IPS DF 6.9 (cell line): ENCODE data around the gene HOXA9.
A peak's percentile ranks its signal among the peaks of the same experiment; 100 is the strongest.

Source experiments
- DNase-seq: peaks from one replicate; pipeline ENCODE4 v3.0.0-alpha.2; 2013; ENCODE audit warnings: low read depth, low spot score
- H3K27ac ChIP-seq: one replicate; pipeline ENCODE4 v1.5.1; 2013; ENCODE audit warnings: low read length, control low read depth
- H3K27me3 ChIP-seq: 2 replicates; pipeline ENCODE4 v1.6.1; 2013; ENCODE audit warnings: mild to moderate bottlenecking, low read length; ENCODE audit not compliant: control insufficient read depth, insufficient read depth
- H3K36me3 ChIP-seq: 2 replicates; pipeline ENCODE4 v1.6.1; 2013; ENCODE audit warnings: low read length; ENCODE audit not compliant: control insufficient read depth, insufficient read depth
- H3K4me1 ChIP-seq: 2 replicates; pipeline ENCODE4 v1.6.1; 2013; ENCODE audit warnings: low read length; ENCODE audit not compliant: control insufficient read depth, insufficient read depth
- H3K4me3 ChIP-seq: 2 replicates; pipeline ENCODE4 v1.5.1; 2013; ENCODE audit warnings: mild to moderate bottlenecking, low read length
- H3K9me3 ChIP-seq: 2 replicates; pipeline ENCODE4 v1.6.1; 2013; ENCODE audit warnings: low read length, inconsistent platforms; ENCODE audit not compliant: control insufficient read depth, insufficient read depth
- WGBS: extraction: QIAGEN DNeasy Blood & Tissue Kit; methylation state at CpG from one replicate; pipeline ENCODE4 v1.1.7; 2013; ENCODE audit warnings: mixed read lengths, missing lambda C conversion rate; ENCODE audit not compliant: insufficient read length, insufficient coverage; 5-methylcytosine and 5-hydroxymethylcytosine counted together

Gene HOXA9

DNA sequence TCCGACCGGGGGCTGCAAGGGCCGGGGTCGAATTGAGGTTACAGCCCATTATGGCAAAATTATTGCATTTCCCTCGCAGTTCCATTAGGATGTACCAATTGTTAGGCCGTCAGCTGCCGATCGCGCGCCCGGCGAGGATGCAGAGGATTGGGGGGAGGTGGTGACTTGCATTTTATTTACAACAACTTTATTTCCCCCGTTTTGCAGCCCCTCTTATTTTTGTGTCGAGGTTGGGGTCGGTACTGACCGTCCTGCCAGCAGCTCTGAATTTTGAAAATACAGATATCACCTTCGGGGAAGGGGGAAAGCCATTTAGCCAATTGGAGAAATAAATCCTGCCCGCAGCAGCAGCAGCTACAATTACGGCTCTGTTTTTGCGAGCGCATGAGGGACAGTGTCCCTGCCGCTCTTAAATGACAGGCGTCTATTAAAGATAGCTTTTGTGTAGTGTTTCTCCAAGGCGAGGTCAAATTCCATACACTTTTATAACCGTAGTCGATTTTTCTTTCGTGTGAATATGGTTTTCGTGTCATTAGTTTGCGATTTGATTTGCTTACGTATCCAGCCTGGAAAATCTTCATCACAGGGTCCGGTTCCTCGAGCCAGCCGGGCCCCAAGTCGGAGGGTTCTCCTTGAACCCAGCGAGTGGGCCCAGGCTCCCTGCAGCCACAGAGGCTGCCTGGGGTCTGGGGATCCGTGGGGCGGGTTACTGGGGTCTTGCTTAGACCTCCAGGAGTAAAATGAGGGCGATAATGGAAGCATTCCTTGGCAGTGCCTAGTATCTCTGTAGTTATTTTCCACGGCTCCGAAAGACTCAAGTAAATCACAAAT lies 21.2 kb downstream of the HOXA9 start:
- no peaks in the 10 kb centered on the region; the same call in 1 of the 2 replicates for H3K4me1 ChIP-seq
- H3K9me3 ChIP-seq = no peaks in the 10 kb centered on the region
- no peak overlapping the region for H3K27ac ChIP-seq
- no peak overlapping the region for H3K4me3 ChIP-seq
- no peaks in the 10 kb centered on the region for H3K36me3 ChIP-seq
- peaks cover 98% of the 10 kb centered on the region for H3K27me3 ChIP-seq
- WGBS = no CpG with 5 or more reads among the region's 40 CpGs
- no peak for DNase-seq

DNA sequence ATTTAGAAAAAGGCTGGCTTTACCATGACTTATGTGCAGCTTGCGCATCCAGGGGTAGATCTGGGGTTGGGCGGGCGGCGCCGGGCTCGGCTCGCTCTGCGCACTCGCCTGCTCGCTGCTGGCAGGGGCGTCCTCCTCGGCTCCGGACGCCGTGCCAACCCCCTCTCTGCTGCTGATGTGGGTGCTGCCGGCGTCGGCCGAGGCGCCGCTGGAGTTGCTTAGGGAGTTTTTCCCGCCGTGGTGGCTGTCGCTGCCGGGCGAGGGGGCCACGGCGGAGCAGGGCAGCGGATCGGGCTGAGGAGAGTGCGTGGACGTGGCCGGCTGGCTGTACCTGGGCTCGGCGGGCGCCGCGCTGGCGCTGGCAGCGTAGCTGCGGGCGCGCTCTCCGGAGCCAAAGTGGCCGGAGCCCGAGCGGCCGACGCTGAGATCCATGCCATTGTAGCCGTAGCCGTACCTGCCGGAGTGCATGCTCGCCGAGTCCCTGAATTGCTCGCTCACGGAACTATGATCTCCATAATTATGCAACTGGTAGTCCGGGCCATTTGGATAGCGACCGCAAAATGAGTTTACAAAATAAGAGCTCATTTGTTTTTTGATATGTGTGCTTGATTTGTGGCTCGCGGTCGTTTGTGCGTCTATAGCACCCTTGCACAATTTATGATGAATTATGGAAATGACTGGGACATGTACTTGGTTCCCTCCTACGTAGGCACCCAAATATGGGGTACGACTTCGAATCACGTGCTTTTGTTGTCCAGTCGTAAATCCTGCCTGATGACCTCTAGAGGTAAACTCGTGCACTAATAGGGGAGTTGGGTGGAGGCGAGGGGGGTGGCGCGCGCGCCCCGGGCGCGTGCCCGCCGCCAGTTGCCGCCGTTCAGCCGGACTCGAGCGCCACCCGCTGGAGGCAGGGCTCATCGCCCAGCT lies 22.1 kb downstream of the HOXA9 start, which contains the start of gene HOXA5:
Gene HOXA5 (minus strand): TSS at position 659 of the 927 bp plus-strand sequence. CDS start 74 bp downstream, at position 585.
- DNase-seq = peak; percentile 70
- Histone ChIP-seq H3K36me3 (no peaks in the 10 kb centered on the region), H3K27me3 (peaks cover 98% of the 10 kb centered on the region), H3K27ac (no peak within 1 kb of the TSS), H3K9me3 (no peaks in the 10 kb centered on the region), H3K4me1 (no peaks in the 10 kb centered on the region; the same call in 1 of the 2 replicates), H3K4me3 (peak within 1 kb of the TSS; percentile 14; the same call in 1 of the 2 replicates)
- whole genome bisulfite sequencing = no CpG with 5 or more reads among the region's 86 CpGs

DNA sequence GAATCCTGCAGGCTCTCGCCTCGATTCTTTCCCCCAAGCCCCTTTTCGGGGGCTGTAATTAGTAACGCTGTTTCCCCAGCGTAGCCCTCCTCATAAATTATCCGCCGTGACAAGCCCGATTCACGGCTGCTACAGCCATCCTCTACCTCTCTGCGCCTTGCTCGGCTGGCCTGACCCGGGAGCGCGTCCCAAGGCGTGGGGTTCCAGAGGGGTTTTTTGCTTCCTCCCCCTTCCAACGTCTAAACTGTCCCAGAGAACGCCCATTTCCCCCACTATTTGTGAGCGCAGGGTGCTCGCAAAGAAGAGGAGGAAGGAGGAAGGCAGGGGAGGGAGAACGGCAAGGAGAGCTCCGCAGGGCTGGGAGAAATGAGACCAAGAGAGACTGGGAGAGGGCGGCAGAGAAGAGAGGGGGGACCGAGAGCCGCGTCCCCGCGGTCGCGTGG lies 22.7 kb downstream of the HOXA9 start:
- no peaks in the 10 kb centered on the region for H3K36me3 ChIP-seq
- no peaks in the 10 kb centered on the region; the same call in 1 of the 2 replicates for H3K4me1 ChIP-seq
- no peaks in the 10 kb centered on the region for H3K9me3 ChIP-seq
- no peak overlapping the region for H3K27ac ChIP-seq
- DNase-seq = no peak
- no CpG with 5 or more reads among the region's 29 CpGs for WGBS
- no peak overlapping the region for H3K4me3 ChIP-seq
- peaks cover 98% of the 10 kb centered on the region for H3K27me3 ChIP-seq

DNA sequence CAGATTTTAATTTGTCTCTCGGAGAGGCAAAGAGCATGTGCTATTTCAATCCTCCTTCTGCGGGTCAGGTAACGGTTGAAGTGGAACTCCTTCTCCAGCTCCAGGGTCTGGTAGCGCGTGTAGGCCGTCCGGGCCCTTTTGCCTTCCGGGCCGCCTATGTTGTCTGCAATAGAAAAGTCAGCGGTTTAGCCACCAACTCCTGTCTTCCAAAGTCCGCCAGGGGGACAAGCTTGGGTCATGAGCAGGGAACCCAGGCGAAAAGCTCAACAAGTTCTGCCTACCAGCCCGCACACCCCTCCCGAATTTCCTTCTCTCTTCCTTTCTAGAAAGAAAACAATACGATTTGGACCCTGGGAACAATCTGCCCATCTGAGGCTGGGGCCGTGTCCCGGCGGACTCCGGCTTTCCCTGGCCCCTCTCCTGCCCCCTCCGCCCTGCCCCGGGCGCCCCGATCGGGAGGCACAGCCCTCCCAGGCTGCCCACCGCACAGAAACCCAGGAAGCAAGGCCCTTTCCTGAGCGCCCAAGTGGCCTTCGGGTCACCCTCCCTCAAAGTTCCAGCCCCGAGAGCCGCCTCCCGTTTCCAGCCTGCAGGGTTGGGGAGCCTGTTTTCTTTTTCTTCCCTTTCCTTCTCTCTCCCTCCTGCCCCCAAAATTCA lies 23.3 kb downstream of the HOXA9 start:
- Histone ChIP-seq H3K36me3 (no peaks in the 10 kb centered on the region), H3K27ac (no peak overlapping the region), H3K4me3 (no peak overlapping the region), H3K4me1 (no peaks in the 10 kb centered on the region; the same call in 1 of the 2 replicates), H3K27me3 (peaks cover 98% of the 10 kb centered on the region), H3K9me3 (no peaks in the 10 kb centered on the region)
- no CpG with 5 or more reads among the region's 30 CpGs for WGBS
- no peak for DNase-seq

DNA sequence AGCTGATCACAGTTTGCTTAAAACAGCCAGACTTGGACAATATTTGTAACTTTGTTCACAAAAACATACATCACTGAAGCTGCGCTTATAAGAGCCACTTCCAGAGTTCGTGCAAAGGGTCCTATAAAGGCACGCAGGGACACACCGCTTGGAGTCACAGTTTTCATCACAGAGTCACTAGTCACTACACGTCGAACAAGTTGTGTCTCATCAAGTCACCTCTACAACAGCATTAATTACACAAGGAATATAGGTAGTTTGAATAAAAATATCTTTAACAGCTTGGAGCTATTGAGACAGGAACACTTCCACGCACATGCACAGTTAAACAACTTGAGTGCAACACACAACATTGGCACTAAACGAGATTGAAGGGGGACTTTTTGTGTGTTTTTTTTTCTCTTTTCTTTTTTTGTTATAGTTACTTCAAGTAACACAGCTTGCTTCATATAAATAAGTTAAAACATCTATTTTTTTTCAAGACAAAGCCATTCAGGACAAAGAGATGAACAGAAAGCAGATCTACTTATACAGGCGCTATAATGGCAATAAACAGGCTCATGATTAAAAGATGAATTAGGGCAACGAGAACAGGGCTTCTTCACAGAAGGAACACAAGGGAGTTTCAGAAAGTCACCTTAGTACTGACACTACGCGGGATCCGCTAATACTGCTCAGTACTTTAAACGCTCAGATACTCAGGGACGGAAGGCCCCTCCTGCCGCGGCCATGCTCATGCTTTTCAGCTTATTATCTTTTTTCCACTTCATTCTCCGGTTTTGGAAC lies 24.0 kb downstream of the HOXA9 start:
- Histone ChIP-seq H3K9me3 (no peaks in the 10 kb centered on the region), H3K4me3 (no peak overlapping the region), H3K4me1 (no peaks in the 10 kb centered on the region; the same call in 1 of the 2 replicates), H3K27me3 (peaks cover 98% of the 10 kb centered on the region), H3K36me3 (no peaks in the 10 kb centered on the region), H3K27ac (no peak overlapping the region)
- DNase-seq = no peak
- no CpG with 5 or more reads among the region's 18 CpGs for WGBS

DNA sequence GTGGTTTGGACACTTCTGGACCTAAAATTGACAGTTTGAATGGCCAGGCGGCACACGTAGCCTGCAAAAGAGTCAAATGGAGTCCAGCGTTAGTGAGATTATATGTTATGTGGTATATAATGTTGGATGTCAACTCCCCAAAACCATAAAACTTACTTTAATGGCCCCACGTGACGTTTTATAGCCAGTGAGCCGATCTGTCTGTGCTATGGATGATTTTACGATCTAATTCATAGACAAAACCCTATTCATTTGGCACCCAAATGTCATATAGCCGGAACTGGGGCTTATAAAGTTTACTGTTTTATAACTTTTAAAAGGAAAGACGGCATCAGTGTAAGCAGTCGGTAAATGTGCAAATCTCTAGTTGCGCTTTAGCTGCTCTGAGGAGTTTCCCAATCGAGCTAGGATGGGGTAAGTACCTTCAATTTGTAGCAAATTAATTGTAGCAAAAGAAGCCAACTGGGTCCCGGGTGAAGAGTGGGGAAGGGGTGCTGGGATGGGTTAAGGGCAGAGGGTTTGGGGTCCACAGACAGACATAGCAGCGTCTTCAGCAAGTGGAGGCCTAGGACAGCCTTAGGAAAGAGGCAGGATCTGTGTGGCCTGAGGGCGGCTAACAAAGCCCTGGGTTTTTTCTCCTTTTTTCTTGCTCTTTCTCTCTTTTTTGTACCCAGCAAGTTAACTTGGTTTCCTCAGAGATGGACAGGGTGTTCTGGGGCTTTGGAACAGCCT lies 25.0 kb downstream of the HOXA9 start:
- Histone ChIP-seq H3K36me3 (no peaks in the 10 kb centered on the region), H3K27me3 (peaks cover 98% of the 10 kb centered on the region), H3K27ac (no peak overlapping the region), H3K4me1 (no peaks in the 10 kb centered on the region; the same call in 1 of the 2 replicates), H3K4me3 (no peak overlapping the region), H3K9me3 (no peaks in the 10 kb centered on the region)
- no CpG with 5 or more reads among the region's 15 CpGs for WGBS
- no peak for DNase-seq

DNA sequence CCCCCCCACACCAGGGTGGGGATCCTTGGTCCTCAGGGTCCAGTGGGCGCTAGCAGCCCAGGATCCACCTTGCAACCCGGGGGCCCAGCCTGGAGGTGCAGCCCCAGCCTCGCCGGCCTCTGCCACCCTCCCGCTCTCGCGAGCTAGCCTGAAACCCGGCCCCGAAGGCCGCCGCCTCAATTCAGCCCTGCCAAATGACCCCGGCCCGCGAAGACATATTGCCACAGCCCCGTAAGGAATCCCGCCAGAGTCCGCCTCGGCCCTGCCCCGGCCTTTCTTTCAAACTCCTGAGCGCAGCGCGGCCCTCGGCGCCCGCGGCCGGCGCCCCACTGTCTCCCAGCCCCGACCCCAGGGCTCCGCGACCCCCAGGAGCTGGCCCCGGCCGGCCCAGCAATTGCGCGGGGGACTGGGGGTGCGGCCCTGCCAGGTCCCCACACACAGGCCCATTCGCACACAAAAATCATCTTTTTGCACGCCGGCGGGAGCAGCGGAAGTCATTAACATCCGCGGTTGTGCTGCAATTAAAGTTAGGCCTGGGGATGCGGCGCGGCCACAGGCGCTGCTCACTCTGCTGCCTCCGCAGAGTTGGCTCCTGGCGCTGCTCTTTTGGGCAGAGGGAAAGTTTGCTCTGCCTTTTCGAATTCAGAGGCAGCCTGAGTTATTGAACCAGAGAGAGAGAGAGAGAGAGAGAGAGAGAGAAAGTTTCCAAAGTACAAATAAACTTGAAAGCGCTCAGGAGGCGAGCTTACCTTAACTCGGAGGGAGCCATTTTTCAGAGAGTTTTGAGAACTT lies 25.8 kb downstream of the HOXA9 start:
- H3K27ac ChIP-seq = no peak overlapping the region

DNA sequence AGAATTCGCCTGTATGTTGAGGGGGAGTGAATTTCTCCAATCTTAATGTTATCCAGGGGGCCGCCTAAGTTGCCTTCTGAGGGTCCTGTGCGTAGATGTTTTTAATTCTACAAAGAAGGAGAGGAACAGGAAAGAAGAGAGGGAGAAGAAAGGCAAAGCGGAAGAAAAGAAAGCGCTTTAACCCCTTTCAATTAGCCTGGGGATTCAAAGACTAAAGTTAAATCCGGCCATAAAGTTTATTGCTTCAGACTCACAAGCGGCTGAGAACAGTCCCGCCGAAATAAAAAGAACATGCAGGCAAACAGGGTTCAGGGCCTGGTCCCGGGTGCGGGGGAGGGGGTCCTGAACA lies 26.4 kb downstream of the HOXA9 start:
- Histone ChIP-seq H3K36me3 (no peaks in the 10 kb centered on the region), H3K4me1 (no peaks in the 10 kb centered on the region; the same call in 1 of the 2 replicates), H3K4me3 (no peak overlapping the region), H3K27me3 (peaks cover 97% of the 10 kb centered on the region), H3K27ac (no peak overlapping the region), H3K9me3 (no peaks in the 10 kb centered on the region)
- no CpG with 5 or more reads among the region's 11 CpGs for WGBS
- no peak for DNase-seq

More for the DNA sequence above, 25.8 kb downstream of the HOXA9 start:
- Histone ChIP-seq H3K4me1 (no peaks in the 10 kb centered on the region; the same call in 1 of the 2 replicates), H3K27me3 (peaks cover 97% of the 10 kb centered on the region), H3K4me3 (no peak overlapping the region), H3K36me3 (no peaks in the 10 kb centered on the region), H3K9me3 (no peaks in the 10 kb centered on the region)
- WGBS = no CpG with 5 or more reads among the region's 53 CpGs
- no peak for DNase-seq
